Breast epithelium (tissue), 3 donors: ENCODE measurements around the gene HYAL3.
A peak's percentile ranks its signal among the peaks of the same experiment; 100 is the strongest.

Experiments
- POLR2AphosphoS5 ChIP-seq, 3 donors: sonication (generic); formaldehyde crosslinking; IDR thresholded peaks; one replicate each; pipeline ENCODE4 v1.6.1; 2017; ENCODE audit warnings: antibody characterized with exemption in 3 of 3
- TF ChIP-seq, protein P1 (sequence below), 3 donors: fragments of 450-650 bp; IDR thresholded peaks; one replicate each; pipeline ENCODE4 v1.5.1; 2016 to 2017; ENCODE audit warnings: antibody characterized with exemption in 3 of 3, mild to moderate bottlenecking in 3 of 3, moderate library complexity in 3 of 3

DNA sequence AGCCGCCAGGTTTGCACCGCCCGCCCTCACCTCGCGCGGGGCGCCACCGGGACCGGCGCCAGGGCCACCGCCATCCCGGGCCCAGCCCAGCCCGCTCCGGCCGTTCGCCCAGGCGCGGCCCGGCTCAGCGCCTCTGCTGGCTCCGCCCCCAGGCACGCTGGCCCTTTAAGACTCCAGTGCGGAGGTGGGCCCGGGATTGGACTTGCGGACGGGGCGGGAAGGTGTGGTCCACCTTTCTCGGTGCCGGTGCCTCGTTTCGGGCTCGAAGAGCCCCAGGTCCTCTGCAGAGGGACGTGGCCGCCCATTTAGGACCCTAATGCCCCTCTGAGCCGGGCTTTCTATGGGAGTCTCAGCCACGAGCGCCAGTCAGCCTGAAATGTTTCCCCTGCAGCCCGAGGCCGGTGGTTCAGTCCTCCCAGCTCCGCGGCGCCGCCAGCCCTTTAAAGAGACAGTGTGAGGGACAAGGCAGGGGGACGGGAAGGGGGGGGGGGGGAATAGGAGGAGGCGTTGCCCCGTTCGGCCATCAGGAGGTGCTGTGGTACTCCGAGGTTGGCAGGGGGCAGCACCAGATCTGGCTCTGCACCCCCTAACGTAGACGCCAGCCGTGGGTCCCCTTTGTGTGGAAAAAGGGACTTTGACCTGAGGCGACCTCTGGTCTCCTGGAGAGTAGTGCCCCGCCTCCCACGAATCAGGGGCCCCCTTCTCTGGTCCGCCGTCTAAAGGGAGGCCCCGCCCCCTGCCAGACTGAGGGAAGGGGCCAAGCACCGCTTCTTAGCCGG lies 22.3 kb upstream of the HYAL3 start:
- peak; percentile 23 to 52 (median 30) for TF ChIP-seq POLR2AphosphoS5 (IDR thresholded peaks at IDR 0.05)
- TF ChIP-seq, protein P1, sequence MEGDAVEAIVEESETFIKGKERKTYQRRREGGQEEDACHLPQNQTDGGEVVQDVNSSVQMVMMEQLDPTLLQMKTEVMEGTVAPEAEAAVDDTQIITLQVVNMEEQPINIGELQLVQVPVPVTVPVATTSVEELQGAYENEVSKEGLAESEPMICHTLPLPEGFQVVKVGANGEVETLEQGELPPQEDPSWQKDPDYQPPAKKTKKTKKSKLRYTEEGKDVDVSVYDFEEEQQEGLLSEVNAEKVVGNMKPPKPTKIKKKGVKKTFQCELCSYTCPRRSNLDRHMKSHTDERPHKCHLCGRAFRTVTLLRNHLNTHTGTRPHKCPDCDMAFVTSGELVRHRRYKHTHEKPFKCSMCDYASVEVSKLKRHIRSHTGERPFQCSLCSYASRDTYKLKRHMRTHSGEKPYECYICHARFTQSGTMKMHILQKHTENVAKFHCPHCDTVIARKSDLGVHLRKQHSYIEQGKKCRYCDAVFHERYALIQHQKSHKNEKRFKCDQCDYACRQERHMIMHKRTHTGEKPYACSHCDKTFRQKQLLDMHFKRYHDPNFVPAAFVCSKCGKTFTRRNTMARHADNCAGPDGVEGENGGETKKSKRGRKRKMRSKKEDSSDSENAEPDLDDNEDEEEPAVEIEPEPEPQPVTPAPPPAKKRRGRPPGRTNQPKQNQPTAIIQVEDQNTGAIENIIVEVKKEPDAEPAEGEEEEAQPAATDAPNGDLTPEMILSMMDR (IDR thresholded peaks at IDR 0.05), result peak in 2 of 3 donors; percentile 45 to 47
